Fibroblast of pulmonary artery (primary cell): ENCODE results near the gene SNAP25.
A peak's percentile ranks its signal among the peaks of the same experiment; 100 is the strongest.

Source experiments
- DNase-seq: peaks from one replicate; pipeline ENCODE4 v3.0.0-alpha.2; 2010; ENCODE audit warnings: low read depth
- H3K4me3 ChIP-seq: replicated peaks from 2 replicates; pipeline ENCODE4 v1.5.1; 2011; ENCODE audit warnings: low read depth, mild to moderate bottlenecking, control low read depth, low read length, moderate library complexity
- TF ChIP-seq, protein P1 (sequence below): IDR thresholded peaks from 2 replicates; pipeline ENCODE4 v1.5.1; 2011; ENCODE audit warnings: mild to moderate bottlenecking, control low read depth, low read length, inconsistent platforms; ENCODE audit errors: missing control alignments

Gene SNAP25

DNA sequence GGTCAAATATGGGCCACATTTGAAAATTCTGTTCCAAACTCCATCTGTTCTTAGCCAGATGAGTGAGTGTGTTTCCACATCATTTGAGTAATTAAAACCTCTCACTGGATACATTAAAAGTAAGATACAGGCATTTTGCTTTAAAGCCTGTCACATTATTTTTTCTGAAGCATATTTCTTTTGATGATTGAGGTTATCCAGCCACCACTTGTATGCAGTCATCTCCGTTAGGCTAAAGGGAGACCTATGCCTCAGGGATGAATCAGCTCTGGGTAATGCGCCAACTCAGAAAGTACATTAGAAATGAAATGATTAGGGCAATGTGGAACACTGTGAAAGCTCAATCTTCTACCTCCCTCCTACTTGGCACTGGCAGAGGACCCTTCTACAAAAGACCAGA, 90.7 kb downstream of the SNAP25 start:
- H3K4me3 ChIP-seq: no peak overlapping the region
- peak; percentile 88 for DNase-seq
- TF ChIP-seq, protein P1, sequence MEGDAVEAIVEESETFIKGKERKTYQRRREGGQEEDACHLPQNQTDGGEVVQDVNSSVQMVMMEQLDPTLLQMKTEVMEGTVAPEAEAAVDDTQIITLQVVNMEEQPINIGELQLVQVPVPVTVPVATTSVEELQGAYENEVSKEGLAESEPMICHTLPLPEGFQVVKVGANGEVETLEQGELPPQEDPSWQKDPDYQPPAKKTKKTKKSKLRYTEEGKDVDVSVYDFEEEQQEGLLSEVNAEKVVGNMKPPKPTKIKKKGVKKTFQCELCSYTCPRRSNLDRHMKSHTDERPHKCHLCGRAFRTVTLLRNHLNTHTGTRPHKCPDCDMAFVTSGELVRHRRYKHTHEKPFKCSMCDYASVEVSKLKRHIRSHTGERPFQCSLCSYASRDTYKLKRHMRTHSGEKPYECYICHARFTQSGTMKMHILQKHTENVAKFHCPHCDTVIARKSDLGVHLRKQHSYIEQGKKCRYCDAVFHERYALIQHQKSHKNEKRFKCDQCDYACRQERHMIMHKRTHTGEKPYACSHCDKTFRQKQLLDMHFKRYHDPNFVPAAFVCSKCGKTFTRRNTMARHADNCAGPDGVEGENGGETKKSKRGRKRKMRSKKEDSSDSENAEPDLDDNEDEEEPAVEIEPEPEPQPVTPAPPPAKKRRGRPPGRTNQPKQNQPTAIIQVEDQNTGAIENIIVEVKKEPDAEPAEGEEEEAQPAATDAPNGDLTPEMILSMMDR: no peak

DNA sequence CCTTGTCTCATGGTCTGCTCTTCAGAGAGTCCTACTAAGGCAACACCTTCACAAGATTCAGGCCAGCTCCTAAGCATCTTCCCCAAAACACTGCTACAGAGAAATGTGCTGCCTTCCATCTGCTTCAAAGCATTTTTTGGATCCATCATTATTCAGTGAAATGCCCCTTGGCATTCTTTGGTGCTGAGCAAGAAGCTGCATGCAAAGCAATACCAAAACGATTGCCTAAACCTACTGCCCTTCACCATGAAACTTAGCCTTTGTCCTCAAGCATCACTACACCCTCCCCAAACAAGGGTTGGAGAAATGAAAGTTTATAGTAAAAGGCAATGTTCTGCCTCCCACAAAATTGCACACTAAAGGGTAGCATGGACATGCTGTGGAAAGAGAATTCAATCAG, 93.5 kb downstream of the SNAP25 start:
- no peak overlapping the region for H3K4me3 ChIP-seq
- TF ChIP-seq, protein P1: no peak
- no peak for DNase-seq

DNA sequence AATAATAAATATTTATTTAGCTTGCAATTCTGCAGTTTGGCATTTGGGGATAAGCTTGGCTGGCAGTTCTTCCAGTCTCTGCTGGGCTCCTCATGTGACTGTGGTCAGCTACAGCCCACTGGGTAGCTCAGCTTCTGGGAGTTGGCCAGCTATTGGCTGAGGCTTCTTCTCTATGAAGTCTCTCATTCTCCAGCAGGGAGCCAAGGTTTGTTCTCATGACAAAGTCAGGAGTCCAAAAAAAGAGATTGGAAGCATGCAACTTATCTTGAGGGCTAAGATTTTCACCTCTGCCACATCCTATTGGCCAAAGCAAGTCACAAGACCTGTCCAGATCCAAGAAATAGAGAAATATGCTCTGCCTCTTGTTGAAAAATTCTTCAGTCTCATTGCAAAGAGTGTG, 94.6 kb downstream of the SNAP25 start:
- no peak for DNase-seq
- TF ChIP-seq, protein P1: no peak
- H3K4me3 ChIP-seq: no peak overlapping the region

DNA sequence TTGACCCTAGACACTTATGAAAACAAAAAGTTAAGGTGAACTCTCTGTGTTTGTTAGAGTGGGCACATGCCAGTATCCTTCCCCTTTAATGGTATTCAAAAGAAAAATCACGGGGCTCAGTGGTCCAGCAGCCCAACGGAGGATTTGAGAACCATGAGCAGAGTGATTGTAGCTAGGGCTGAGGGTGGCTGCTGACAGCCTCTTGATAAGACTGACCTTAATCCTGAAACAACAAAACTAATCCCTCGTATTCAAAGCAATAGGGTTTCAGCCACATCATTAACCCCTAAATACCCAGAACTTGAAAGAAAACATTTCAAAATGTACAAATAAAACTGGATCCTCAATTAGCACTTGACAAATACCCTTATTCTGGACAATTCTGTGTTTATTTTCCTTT, 95.1 kb downstream of the SNAP25 start:
- DNase-seq: no peak
- TF ChIP-seq, protein P1: no peak
- no peak overlapping the region for H3K4me3 ChIP-seq

DNA sequence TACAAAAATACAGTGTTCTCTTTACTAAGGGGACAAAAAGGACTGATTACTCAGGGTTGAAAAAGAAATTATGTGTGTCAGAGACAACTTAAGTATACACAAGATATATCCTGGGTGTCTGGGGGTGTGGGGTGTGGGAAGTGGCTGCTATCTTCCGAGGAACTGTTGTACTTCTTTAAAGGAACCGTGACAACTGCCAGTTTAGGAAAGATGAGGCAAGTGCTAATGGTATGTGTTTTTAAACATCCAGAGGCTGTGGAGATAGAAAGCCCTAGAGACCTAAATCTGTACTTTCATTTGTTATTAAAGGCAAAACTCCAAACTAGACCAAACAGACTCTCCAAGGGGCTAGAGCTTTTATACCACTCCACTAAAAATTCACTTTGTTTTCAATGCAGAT, 95.6 kb downstream of the SNAP25 start:
- TF ChIP-seq, protein P1: no peak
- no peak overlapping the region for H3K4me3 ChIP-seq
- DNase-seq: peak; percentile 63

DNA sequence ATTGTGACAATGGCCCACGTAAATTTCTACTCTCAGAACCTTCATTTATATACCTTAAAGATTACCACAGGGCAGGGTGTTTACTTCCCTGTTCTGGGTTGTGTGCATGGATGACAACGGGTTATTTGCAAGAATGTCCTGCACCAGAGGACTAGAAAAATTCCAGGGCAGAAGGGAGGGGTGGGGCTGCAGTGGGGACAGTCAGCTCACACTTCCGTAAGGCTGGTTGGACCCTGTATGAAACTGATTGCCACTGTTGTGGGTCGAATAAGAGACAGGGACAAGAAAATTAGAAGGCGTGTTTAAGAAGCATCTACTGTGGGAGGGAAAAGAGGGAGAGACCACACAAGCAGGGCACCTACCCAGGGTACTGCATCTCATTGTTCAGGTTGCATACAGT, 96.5 kb downstream of the SNAP25 start:
- no peak for DNase-seq
- TF ChIP-seq, protein P1: no peak
- H3K4me3 ChIP-seq: no peak overlapping the region

DNA sequence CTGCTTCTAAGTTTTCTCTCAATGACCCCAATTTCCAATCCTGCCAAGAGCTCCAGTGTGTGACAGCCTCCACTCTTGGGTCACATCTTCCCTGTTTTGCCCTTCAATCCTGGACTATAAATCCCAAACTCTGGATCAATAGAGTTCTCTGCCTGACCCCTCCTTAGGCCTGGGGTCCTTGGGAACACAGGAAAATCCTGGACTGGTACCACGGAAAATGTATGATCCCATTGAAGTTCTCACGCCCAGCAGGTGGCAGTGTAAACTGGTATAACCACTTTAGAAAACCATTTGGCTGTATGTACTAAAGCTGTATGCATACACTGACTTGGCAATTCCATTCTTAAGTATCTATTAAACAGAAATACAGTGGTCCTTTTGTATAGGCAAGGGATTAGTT, 98.0 kb downstream of the SNAP25 start:
- H3K4me3 ChIP-seq: no peak overlapping the region
- TF ChIP-seq, protein P1: peak; percentile 23
- no peak for DNase-seq
